Measurements from ENCODE around the gene PDGFB. TPM values are rescaled to one million over a fixed set of nuclear protein-coding genes. Genes with fewer than 3 reads are reported as not detected.
A peak's percentile ranks its signal among the peaks of the same experiment; 100 is the strongest.

Gene PDGFB
- total and polyA plus RNA-seq, 2 of the 4 experiments (the other 2 are of a cell fraction), result 0.07 TPM; not detected in 1

GRCh38 chr22:39177456-39177775, 67.4 kb downstream of the PDGFB start:
- BruUV-seq (replicated peaks), result no TSS peak
- H3K56ac ChIP-seq (ENCODE audit: extremely low read depth, insufficient read depth, low read length), result no peak overlapping the region; the same call in 1 of the 2 replicates
- intact Hi-C loops (cut with micrococcal nuclease), result loop anchor here (10.0 kb wide), 1 partner anchor 317 kb away; no protein-coding TSS in a partner anchor
- no peaks in the 10 kb centered on the region for H4K20me1 ChIP-seq (ENCODE audit: insufficient read depth, low read length)
- peak overlapping the region; percentile 68 for H2BK5ac ChIP-seq (ENCODE audit: low read depth, low read length, poor library complexity, severe bottlenecking)
- no peaks in the 10 kb centered on the region for H3K27me3 ChIP-seq (ENCODE audit: control insufficient read depth, insufficient read depth, low read length)
- peak overlapping the region; percentile 97 for H2AK5ac ChIP-seq (ENCODE audit: low read depth, low read length)
- peak overlapping the region; percentile 82 for H3K14ac ChIP-seq (replicated peaks; ENCODE audit: low read depth, low read length)
- no peak overlapping the region for H3K4me2 ChIP-seq (ENCODE audit: low read depth, low read length)
- H3K23ac ChIP-seq (ENCODE audit: low read depth, low read length), result peak overlapping the region; percentile 55; the same call in 1 of the 2 replicates
- peak overlapping the region; percentile 93 for H2BK15ac ChIP-seq (ENCODE audit: low read depth, low read length)
- H3K9me1 ChIP-seq (ENCODE audit: insufficient read depth, low read length), result peaks cover 35% of the 10 kb centered on the region
- no CpG with 5 or more reads among the region's 2 CpGs for WGBS, 2 experiments (ENCODE audit: extremely low coverage in 2 of 2, insufficient read length in 1 of 2)
- H2BK120ac ChIP-seq (ENCODE audit: low read depth, low read length), result peak overlapping the region; percentile 100
- H3K9ac ChIP-seq (ENCODE audit: low read depth, low read length), result no peak overlapping the region
- DNase-seq (no peak), ATAC-seq (ENCODE audit: low read depth) (no peak)
- in situ Hi-C loops (cut with MboI; ENCODE audit: low sequenced_read_pairs), result no loop called here
- peaks cover 36% of the 10 kb centered on the region for H3K4me1 ChIP-seq (ENCODE audit: control insufficient read depth, insufficient read depth, low read length)
- peak overlapping the region; percentile 100 for H4K91ac ChIP-seq (ENCODE audit: insufficient read depth, low read depth, low read length)
- 0 out of 2 replicates have a peak, but pooled peaks cover 3% of the 10 kb centered on the region for H3K9me3 ChIP-seq (ENCODE audit: control insufficient read depth, insufficient read depth, low read length)
- peak overlapping the region; percentile 85 for H4K5ac ChIP-seq (ENCODE audit: low read depth, low read length)
- H3K4ac ChIP-seq (ENCODE audit: low read depth, low read length), result peak overlapping the region; percentile 100
- peak overlapping the region; percentile 84 to 97 for H4K8ac ChIP-seq (ENCODE audit: low read depth in 2 of 2, low read length in 2 of 2)
- no peaks in the 10 kb centered on the region for H3K36me3 ChIP-seq (ENCODE audit: control insufficient read depth, insufficient read depth, low read length)
- peaks cover 0 to 16% of the 10 kb centered on the region in 2 experiments; a peak in 2 of 4 replicates for H3K79me1 ChIP-seq (ENCODE audit: low read depth in 1 of 2, low read length in 2 of 2)
- ChIA-PET POLR2A (ENCODE audit: unreplicated experiment) (no interaction called here), CTCF (no interaction called here)
- H2AFZ ChIP-seq (replicated peaks; ENCODE audit: low read length, poor library complexity), result peak overlapping the region; percentile 83
- H3K18ac ChIP-seq (ENCODE audit: low read depth, low read length), result peak overlapping the region; percentile 22
- peak overlapping the region; percentile 48 for H2AK9ac ChIP-seq (replicated peaks; ENCODE audit: low read depth, low read length, poor library complexity)
- TF ChIP-seq NFE2L2 (IDR thresholded peaks at IDR 0.05; ENCODE audit: low read depth, low read length) (no peak), CTCF (conservative IDR thresholded peaks at IDR 0.05; ENCODE audit: low read depth, low read length) (no peak), SMC3 (IDR thresholded peaks at IDR 0.05; ENCODE audit: low read depth, low read length) (no peak), RCOR1 (IDR thresholded peaks at IDR 0.05; ENCODE audit: insufficient replicate concordance, low read length) (no peak), MXI1 (IDR thresholded peaks at IDR 0.05; ENCODE audit: borderline replicate concordance, low read depth, low read length) (no peak)
- H2BK20ac ChIP-seq (ENCODE audit: low read depth, low read length), result peak overlapping the region; percentile 100
- dilution Hi-C loops (cut with HindIII; ENCODE audit: low sequenced_read_pairs, unreplicated experiment), result no loop called here
- peak overlapping the region; percentile 42; the same call in 1 of the 2 replicates for H3K27ac ChIP-seq (ENCODE audit: insufficient read depth, low read length)
- no peak overlapping the region for H3K4me3 ChIP-seq (ENCODE audit: insufficient read depth, low read depth, low read length)

Measured in IMR-90 (cell line).